Hepatocyte (in vitro differentiated cells): Measurements from ENCODE around the gene CRIP2. TPM values are rescaled to one million over a fixed set of nuclear protein-coding genes. Genes with fewer than 3 reads are reported as not detected.

Experiments
- DNase-seq: peaks from one replicate; pipeline ENCODE4 v3.0.0-alpha.2; 2016; ENCODE audit warnings: low spot score
- H2AFZ ChIP-seq: fragments of 200-600 bp; sonication (generic); 2 replicates; pipeline ENCODE4 v1.6.0; 2016; ENCODE audit warnings: antibody characterized with exemption, mild to moderate bottlenecking
- H3K27ac ChIP-seq: fragments of 200-600 bp; sonication (generic); 2 replicates; pipeline ENCODE4 v1.5.1; 2016; ENCODE audit warnings: mild to moderate bottlenecking
- H3K27me3 ChIP-seq: fragments of 200-600 bp; sonication (generic); 2 replicates; pipeline ENCODE4 v1.6.1; 2016
- H3K36me3 ChIP-seq: fragments of 200-600 bp; sonication (generic); replicated peaks from 2 replicates; pipeline ENCODE4 v1.5.1; 2016; ENCODE audit warnings: low read depth; ENCODE audit not compliant: insufficient read depth
- H3K4me1 ChIP-seq: fragments of 200-600 bp; sonication (generic); 2 replicates; pipeline ENCODE4 v1.5.1; 2016; ENCODE audit warnings: mild to moderate bottlenecking, moderate library complexity; ENCODE audit not compliant: insufficient read depth
- H3K4me2 ChIP-seq: fragments of 200-600 bp; sonication (generic); 2 replicates; pipeline ENCODE4 v1.6.0; 2016
- H3K4me3 ChIP-seq: fragments of 200-600 bp; sonication (generic); 2 replicates; pipeline ENCODE4 v1.5.1; 2016; ENCODE audit warnings: mild to moderate bottlenecking
- H3K79me2 ChIP-seq: fragments of 200-600 bp; sonication (generic); 2 replicates; pipeline ENCODE4 v1.6.0; 2017; ENCODE audit warnings: mild to moderate bottlenecking
- H3K9me2 ChIP-seq: fragments of 200-600 bp; sonication (generic); replicated peaks from 2 replicates; pipeline ENCODE4 v1.6.0; 2017; ENCODE audit warnings: mild to moderate bottlenecking; ENCODE audit not compliant: insufficient read depth
- H3K9me3 ChIP-seq: fragments of 200-600 bp; sonication (generic); 2 replicates; pipeline ENCODE4 v1.5.1; 2016; ENCODE audit warnings: low read depth, mild to moderate bottlenecking
- H4K20me1 ChIP-seq: fragments of 200-600 bp; sonication (generic); 2 replicates; pipeline ENCODE4 v1.6.0; 2016; ENCODE audit warnings: mild to moderate bottlenecking; ENCODE audit not compliant: insufficient read depth, poor library complexity, severe bottlenecking
- EZH2 ChIP-seq: fragments of 200-600 bp; sonication (generic); IDR thresholded peaks from 2 replicates; pipeline ENCODE4 v1.6.1; 2016; ENCODE audit warnings: antibody characterized with exemption, mild to moderate bottlenecking, borderline replicate concordance
- EZH2phosphoT487 ChIP-seq: fragments of 200-600 bp; sonication (generic); IDR thresholded peaks from one replicate; pipeline ENCODE4 v1.6.1; 2018; ENCODE audit warnings: antibody characterized with exemption, mild to moderate bottlenecking, low read depth, moderate library complexity; ENCODE audit not compliant: unreplicated experiment, severe bottlenecking
- WGBS: methylation state at CpG from one replicate; pipeline ENCODE4 v1.1.6; 2016; ENCODE audit warnings: low lambda C conversion rate; ENCODE audit errors: missing lambda C conversion rate; 5-methylcytosine and 5-hydroxymethylcytosine counted together
- polyA plus RNA-seq: library from polyadenylated mRNA; unstranded; fragments of >200 nt; fragmentation: Nextera tagmentation; extraction: Ambion mirVana; gene quantifications from 2 replicates; pipeline ENCODE4 v1.2.1, GENCODE V29; 2016
- total RNA-seq: library from RNA; depleted of rRNA; stranded (reverse); fragments of >200 nt; gene quantifications from 2 replicates; pipeline ENCODE4 v1.2.3, GENCODE V29; 2014
- TF ChIP-seq, protein P1 (sequence below): fragments of 200-600 bp; sonication (generic); IDR thresholded peaks from 2 replicates; pipeline ENCODE4 v1.5.1; 2016; ENCODE audit warnings: antibody characterized with exemption, mild to moderate bottlenecking; ENCODE audit not compliant: poor library complexity

The CRIP2 gene
- total and polyA plus RNA-seq, 2 experiments from 2014 or later, result 8.3 to 29.1 TPM

GRCh38 chr14:105452963-105453362, 21.7 kb upstream of the CRIP2 start:
- Histone ChIP-seq H3K27me3 (no peaks in the 10 kb centered on the region), H3K4me2 (no peak overlapping the region), H3K79me2 (no peaks in the 10 kb centered on the region), H3K9me3 (no peaks in the 10 kb centered on the region), H3K36me3 (no peaks in the 10 kb centered on the region), H4K20me1 (no peaks in the 10 kb centered on the region), H3K4me3 (no peak overlapping the region), H3K4me1 (no peaks in the 10 kb centered on the region), H2AFZ (no peak overlapping the region), H3K27ac (no peak overlapping the region), H3K9me2 (no peaks in the 10 kb centered on the region)
- TF ChIP-seq EZH2, result no peak
- TF ChIP-seq, protein P1, sequence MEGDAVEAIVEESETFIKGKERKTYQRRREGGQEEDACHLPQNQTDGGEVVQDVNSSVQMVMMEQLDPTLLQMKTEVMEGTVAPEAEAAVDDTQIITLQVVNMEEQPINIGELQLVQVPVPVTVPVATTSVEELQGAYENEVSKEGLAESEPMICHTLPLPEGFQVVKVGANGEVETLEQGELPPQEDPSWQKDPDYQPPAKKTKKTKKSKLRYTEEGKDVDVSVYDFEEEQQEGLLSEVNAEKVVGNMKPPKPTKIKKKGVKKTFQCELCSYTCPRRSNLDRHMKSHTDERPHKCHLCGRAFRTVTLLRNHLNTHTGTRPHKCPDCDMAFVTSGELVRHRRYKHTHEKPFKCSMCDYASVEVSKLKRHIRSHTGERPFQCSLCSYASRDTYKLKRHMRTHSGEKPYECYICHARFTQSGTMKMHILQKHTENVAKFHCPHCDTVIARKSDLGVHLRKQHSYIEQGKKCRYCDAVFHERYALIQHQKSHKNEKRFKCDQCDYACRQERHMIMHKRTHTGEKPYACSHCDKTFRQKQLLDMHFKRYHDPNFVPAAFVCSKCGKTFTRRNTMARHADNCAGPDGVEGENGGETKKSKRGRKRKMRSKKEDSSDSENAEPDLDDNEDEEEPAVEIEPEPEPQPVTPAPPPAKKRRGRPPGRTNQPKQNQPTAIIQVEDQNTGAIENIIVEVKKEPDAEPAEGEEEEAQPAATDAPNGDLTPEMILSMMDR, result no peak
- TF ChIP-seq EZH2phosphoT487, result no peak
- no peak for DNase-seq
- 90% methylated on average over 14 of the region's 14 CpGs for WGBS

GRCh38 chr14:105453847-105454246, 20.8 kb upstream of the CRIP2 start:
- 93% methylated on average over 14 of the region's 14 CpGs for WGBS
- Histone ChIP-seq H3K27ac (no peak overlapping the region), H3K9me2 (no peaks in the 10 kb centered on the region), H4K20me1 (no peaks in the 10 kb centered on the region), H3K4me2 (no peak overlapping the region), H3K9me3 (no peaks in the 10 kb centered on the region), H3K79me2 (no peaks in the 10 kb centered on the region), H3K36me3 (no peaks in the 10 kb centered on the region), H3K4me1 (no peaks in the 10 kb centered on the region), H3K4me3 (no peak overlapping the region), H2AFZ (no peak overlapping the region), H3K27me3 (no peaks in the 10 kb centered on the region)
- TF ChIP-seq EZH2phosphoT487 (no peak), EZH2 (no peak)
- TF ChIP-seq, protein P1, result no peak
- DNase-seq, result no peak

- Histone ChIP-seq H2AFZ (no peak overlapping the region), H3K79me2 (no peaks in the 10 kb centered on the region), H3K9me2 (no peaks in the 10 kb centered on the region), H3K4me2 (no peak overlapping the region), H3K36me3 (no peaks in the 10 kb centered on the region), H3K4me1 (no peaks in the 10 kb centered on the region), H3K27me3 (no peaks in the 10 kb centered on the region), H3K4me3 (no peak overlapping the region), H3K27ac (no peak overlapping the region), H3K9me3 (no peaks in the 10 kb centered on the region), H4K20me1 (no peaks in the 10 kb centered on the region)
- TF ChIP-seq, protein P1, result no peak
- no peak for TF ChIP-seq EZH2
- TF ChIP-seq EZH2phosphoT487, result no peak
- no peak for DNase-seq
- WGBS, result 96% methylated on average over 21 of the region's 22 CpGs
Measured at GRCh38 chr14:105455086-105455640, 19.5 kb upstream of the CRIP2 start.
